H54 (cell line): ENCODE measurements around the gene TGFB2.

Experiments used
- DNase-seq: peaks from one replicate; pipeline ENCODE4 v3.0.0; 2011; ENCODE audit warnings: low spot score, mixed read lengths; ENCODE audit not compliant: insufficient read length
- FAIRE-seq: peaks from 3 replicates; lab custom pipeline; 2011; peaks lifted over from hg19 to GRCh38; lab: Jason Lieb, UNC
- POLR2A ChIP-seq: IDR thresholded peaks from 2 replicates; pipeline ENCODE4 v1.6.1; 2011; ENCODE audit warnings: low read depth, mild to moderate bottlenecking, low read length

Gene TGFB2

GRCh38 chr1:218344814-218345672 lies at the start of gene TGFB2:
Gene TGFB2, plus strand, starts transcription at chr1:218345336. Its CDS starts 1,366 bp downstream, at chr1:218346702.
- DNase-seq = no peak

GRCh38 chr1:218296162-218296561 lies 49.0 kb upstream of the TGFB2 start:
- no peak for DNase-seq
- FAIRE-seq = no peak
- TF ChIP-seq POLR2A = no peak

More at GRCh38 chr1:218344814-218345672, at the start of gene TGFB2:
- TF ChIP-seq POLR2A = peak; percentile 93
- FAIRE-seq = peak; percentile 79

GRCh38 chr1:218297461-218297860 lies 47.7 kb upstream of the TGFB2 start:
- DNase-seq (no peak), FAIRE-seq (no peak)
- no peak for TF ChIP-seq POLR2A

- no peak for TF ChIP-seq POLR2A
- FAIRE-seq (no peak), DNase-seq (no peak)
These were observed 47.3 kb upstream of the TGFB2 start for GRCh38 chr1:218297867-218298266.

- FAIRE-seq = peak; percentile 6
- TF ChIP-seq POLR2A = no peak
These were observed 46.7 kb upstream of the TGFB2 start for GRCh38 chr1:218298398-218298797.

GRCh38 chr1:218299416-218299815 lies 45.7 kb upstream of the TGFB2 start:
- TF ChIP-seq POLR2A = no peak
- FAIRE-seq (peak; percentile 91), DNase-seq (no peak)

More at GRCh38 chr1:218298398-218298797, 46.7 kb upstream of the TGFB2 start:
- DNase-seq = no peak

GRCh38 chr1:218301217-218301616 lies 43.9 kb upstream of the TGFB2 start:
- FAIRE-seq = no peak
- no peak for DNase-seq
- no peak for TF ChIP-seq POLR2A

GRCh38 chr1:218302155-218302554 lies 43.0 kb upstream of the TGFB2 start:
- no peak for DNase-seq
- TF ChIP-seq POLR2A = no peak
- no peak for FAIRE-seq

- TF ChIP-seq POLR2A = no peak
- FAIRE-seq (no peak), DNase-seq (no peak)
These were observed 41.8 kb upstream of the TGFB2 start for GRCh38 chr1:218303176-218303879.

GRCh38 chr1:218304281-218305039 lies 40.7 kb upstream of the TGFB2 start:
- FAIRE-seq = peak; percentile 90
- TF ChIP-seq POLR2A = no peak
- no peak for DNase-seq

- no peak for DNase-seq
- TF ChIP-seq POLR2A = no peak
- FAIRE-seq = no peak
These were observed 39.6 kb upstream of the TGFB2 start for GRCh38 chr1:218305472-218306064.

- FAIRE-seq (no peak), DNase-seq (no peak)
- no peak for TF ChIP-seq POLR2A
These were observed 32.6 kb upstream of the TGFB2 start for GRCh38 chr1:218312509-218312908.

- DNase-seq (no peak), FAIRE-seq (no peak)
- no peak for TF ChIP-seq POLR2A
These were observed 30.8 kb upstream of the TGFB2 start for GRCh38 chr1:218314316-218314715.

GRCh38 chr1:218315638-218316037 lies 29.5 kb upstream of the TGFB2 start:
- FAIRE-seq = no peak

More at GRCh38 chr1:218315638-218316037, 29.5 kb upstream of the TGFB2 start:
- no peak for TF ChIP-seq POLR2A
- DNase-seq = no peak
